ENCODE data around the gene COL18A1. TPM values are rescaled to one million over a fixed set of nuclear protein-coding genes. Genes with fewer than 3 reads are reported as not detected.

COL18A1 gene
- polyA plus RNA-seq, 1 experiment = 25.3 TPM

GRCh38 chr21:45417951-45418300, 13.0 kb downstream of the COL18A1 start:
- Histone ChIP-seq H3K27ac (ENCODE audit: low read depth, low read length) (no peak overlapping the region), H3K4me3 (ENCODE audit: low read depth, low read length) (no peak overlapping the region), H3K9me3 (ENCODE audit: control insufficient read depth, insufficient read depth, low read length) (no peaks in the 10 kb centered on the region; the same call in 1 of the 2 replicates), H3K27me3 (ENCODE audit: control insufficient read depth, insufficient read depth, low read length) (no peaks in the 10 kb centered on the region)
- no peak for TF ChIP-seq CTCF (IDR thresholded peaks at IDR 0.05; ENCODE audit: low read depth, low read length)
- DNase-seq (ENCODE audit: low read depth, low spot score) = no peak
- POLR2A ChIA-PET = interaction anchor here (1.2 kb wide), 1 partner anchor 10 kb away, joined by 4 read pairs; no protein-coding TSS in a partner anchor
- CTCF ChIA-PET = no interaction called here

DNA sequence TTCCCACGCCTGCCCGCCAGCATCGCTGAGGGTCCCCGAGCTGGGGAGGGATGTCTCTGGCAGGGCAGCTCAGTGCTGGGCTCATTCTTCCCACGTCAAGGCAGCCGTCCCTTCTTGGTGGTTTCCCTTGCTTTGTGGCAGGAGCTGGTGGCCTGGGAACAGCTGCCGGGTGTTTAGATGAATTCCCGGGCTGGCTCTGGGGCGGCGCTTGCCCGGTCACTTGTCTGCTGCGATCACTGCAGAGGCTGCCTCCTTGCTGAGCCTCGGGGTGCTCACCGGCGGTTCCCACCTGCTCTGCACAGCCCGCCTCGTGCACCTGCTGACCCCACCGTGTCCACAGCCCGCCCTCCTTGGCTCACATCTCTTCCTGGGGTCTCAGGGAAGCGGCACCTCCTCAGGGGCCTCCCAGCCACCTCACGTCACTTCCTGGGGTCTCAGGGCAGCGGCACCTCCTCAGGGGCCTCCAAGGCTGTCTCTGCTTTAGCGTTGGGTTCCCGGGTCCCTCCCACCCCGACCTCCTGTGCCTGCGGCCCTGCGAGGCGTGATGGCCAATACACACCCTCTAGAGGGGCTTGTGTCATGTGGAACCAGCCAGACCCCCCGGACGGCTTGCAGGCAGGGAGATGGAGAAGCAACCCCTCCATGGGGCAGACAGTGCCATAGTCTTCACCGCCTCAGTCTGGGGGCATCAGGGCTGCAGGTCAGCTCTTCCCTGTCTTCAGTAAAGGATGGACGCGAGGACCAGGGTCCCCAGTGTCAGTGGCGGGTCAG, 13.5 kb downstream of the COL18A1 start:
- Histone ChIP-seq H3K9me3 (ENCODE audit: control insufficient read depth, insufficient read depth, low read length) (no peaks in the 10 kb centered on the region; the same call in 1 of the 2 replicates), H3K27me3 (ENCODE audit: control insufficient read depth, insufficient read depth, low read length) (no peaks in the 10 kb centered on the region), H3K27ac (ENCODE audit: low read depth, low read length) (no peak overlapping the region), H3K4me3 (ENCODE audit: low read depth, low read length) (no peak overlapping the region)
- POLR2A ChIA-PET = interaction anchor here (1.2 kb wide), 1 partner anchor 9 kb away, joined by 4 read pairs; no protein-coding TSS in a partner anchor
- TF ChIP-seq CTCF (IDR thresholded peaks at IDR 0.05; ENCODE audit: low read depth, low read length) = no peak
- DNase-seq (ENCODE audit: low read depth, low spot score) = no peak
- CTCF ChIA-PET = no interaction called here

DNA sequence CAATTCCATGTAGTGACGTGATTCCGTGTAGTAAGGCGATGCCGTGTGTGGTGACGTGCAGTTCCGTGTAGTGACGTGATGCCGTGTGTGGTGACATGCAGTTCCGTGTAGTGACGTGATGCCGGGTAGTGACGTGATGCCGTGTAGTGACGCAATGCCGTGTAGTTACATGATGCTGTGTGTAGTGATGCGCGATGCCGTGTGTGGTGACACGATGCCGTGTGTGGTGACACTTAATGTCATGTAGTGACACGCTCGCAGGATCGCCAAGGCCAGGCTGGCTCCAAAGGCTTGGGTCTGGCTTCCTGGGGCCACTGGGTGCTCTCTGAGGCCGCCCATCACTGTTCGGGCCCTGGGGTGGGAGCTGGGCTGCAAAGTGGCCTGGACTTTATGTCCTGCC, 14.2 kb downstream of the COL18A1 start:
- CTCF ChIA-PET = no interaction called here
- Histone ChIP-seq H3K9me3 (ENCODE audit: control insufficient read depth, insufficient read depth, low read length) (no peaks in the 10 kb centered on the region; the same call in 1 of the 2 replicates), H3K27ac (ENCODE audit: low read depth, low read length) (no peak overlapping the region), H3K27me3 (ENCODE audit: control insufficient read depth, insufficient read depth, low read length) (no peaks in the 10 kb centered on the region), H3K4me3 (ENCODE audit: low read depth, low read length) (no peak overlapping the region)
- no peak for DNase-seq (ENCODE audit: low read depth, low spot score)
- no peak for TF ChIP-seq CTCF (IDR thresholded peaks at IDR 0.05; ENCODE audit: low read depth, low read length)
- POLR2A ChIA-PET = no interaction called here

DNA sequence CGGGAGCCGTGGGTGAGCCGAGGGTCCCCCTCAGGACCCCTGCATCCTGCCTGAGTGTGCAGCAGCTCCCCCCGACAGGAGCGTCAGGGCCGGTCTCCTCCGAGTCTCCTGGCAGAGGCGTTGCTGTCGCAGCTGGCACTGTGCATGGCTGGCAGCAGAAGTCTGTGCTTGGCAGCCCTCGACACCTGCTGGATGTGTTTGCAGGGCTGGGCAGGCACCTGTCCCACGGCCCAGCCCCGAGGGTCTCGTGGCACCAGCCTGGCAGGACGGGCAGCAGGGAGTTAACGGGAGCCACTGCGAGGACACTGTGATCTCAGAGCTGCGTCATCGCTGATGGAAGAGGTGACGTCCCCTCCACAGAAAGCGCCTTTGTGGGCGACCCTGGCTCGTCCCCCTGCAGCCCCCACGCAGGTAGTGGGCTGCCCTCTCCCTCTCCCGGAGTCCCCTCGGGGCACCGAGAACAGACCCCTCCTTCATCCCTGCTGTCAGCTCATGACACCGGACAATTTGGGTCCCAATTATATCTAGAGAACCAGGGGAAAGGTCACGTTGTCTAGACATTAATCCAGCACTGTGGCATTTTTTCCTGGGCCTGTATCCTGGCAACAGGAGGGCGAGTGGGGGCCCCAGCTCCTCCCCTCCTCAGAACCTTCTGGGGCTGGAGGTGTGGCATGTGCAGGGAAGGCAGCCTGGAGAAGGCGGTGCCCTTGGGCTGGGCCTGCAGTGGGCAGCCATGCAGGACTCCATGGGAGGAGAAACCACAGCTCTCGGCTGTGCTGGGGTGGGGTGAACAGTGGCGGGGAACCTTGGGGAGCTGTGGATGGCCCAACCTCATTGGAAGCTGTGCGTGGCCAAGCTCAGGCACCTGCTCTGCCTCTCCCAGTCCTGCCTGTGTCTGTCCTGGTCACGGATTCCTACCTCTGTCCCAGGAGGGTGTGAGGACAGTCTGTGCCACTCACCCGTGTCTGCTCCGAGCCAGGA, 15.4 kb downstream of the COL18A1 start:
- POLR2A ChIA-PET = no interaction called here
- CTCF ChIA-PET = no interaction called here
- no peak for TF ChIP-seq CTCF (IDR thresholded peaks at IDR 0.05; ENCODE audit: low read depth, low read length)
- Histone ChIP-seq H3K9me3 (ENCODE audit: control insufficient read depth, insufficient read depth, low read length) (no peaks in the 10 kb centered on the region; the same call in 1 of the 2 replicates), H3K27ac (ENCODE audit: low read depth, low read length) (no peak overlapping the region), H3K27me3 (ENCODE audit: control insufficient read depth, insufficient read depth, low read length) (no peaks in the 10 kb centered on the region), H3K4me3 (ENCODE audit: low read depth, low read length) (no peak overlapping the region)
- DNase-seq (ENCODE audit: low read depth, low spot score) = no peak
